H1 (cell line): ENCODE data around the gene CDCA7. TPM values are rescaled to one million over a fixed set of nuclear protein-coding genes. Genes with fewer than 3 reads are reported as not detected.

Experiments
- CTCF ChIA-PET: fragments of 300-600 bp; sonication (Branson Sonifier 250); formaldehyde crosslinking; loops from one replicate; lab custom pipeline; 2021; ENCODE audit not compliant: partially characterized antibody; lab: Charles Lee
- POLR2A ChIA-PET: fragments of 300-600 bp; sonication (Branson Sonifier 250); formaldehyde crosslinking; loops from one replicate; lab custom pipeline; 2021; ENCODE audit warnings: inconsistent platforms; ENCODE audit not compliant: partially characterized antibody; lab: Charles Lee
- DNase-seq, 2 experiments: peaks; one replicate each; pipeline versions ENCODE4 v3.0.0 to v3.0.0-alpha.2; 2010 to 2022; ENCODE audit warnings: low spot score in 2 of 2, low read depth in 1 of 2, mixed read lengths in 1 of 2
- FAIRE-seq: peaks from 2 replicates; lab custom pipeline; 2011; peaks lifted over from hg19 to GRCh38; lab: Jason Lieb, UNC
- H2AFZ ChIP-seq: 2 replicates; pipeline ENCODE4 v1.8.1; 2012; ENCODE audit warnings: low read length, inconsistent platforms
- H2AK5ac ChIP-seq: 2 replicates; pipeline ENCODE4 v1.6.1; 2013; ENCODE audit warnings: low read depth, low read length
- H2BK120ac ChIP-seq: replicated peaks from 2 replicates; pipeline ENCODE3; 2013; ENCODE audit warnings: low read depth, low read length, inconsistent platforms
- H2BK12ac ChIP-seq: 2 replicates; pipeline ENCODE4 v1.6.1; 2013; ENCODE audit warnings: low read depth, low read length
- H2BK15ac ChIP-seq: 2 replicates; pipeline ENCODE4 v1.6.1; 2013; ENCODE audit warnings: low read length
- H2BK20ac ChIP-seq: 2 replicates; pipeline ENCODE4 v1.6.1; 2013; ENCODE audit warnings: low read length
- H2BK5ac ChIP-seq: 2 replicates; pipeline ENCODE4 v1.6.1; 2013; ENCODE audit warnings: low read depth, low read length
- H3K14ac ChIP-seq: 2 replicates; pipeline ENCODE4 v1.6.1; 2013; ENCODE audit warnings: inconsistent platforms; ENCODE audit not compliant: insufficient read length
- H3K18ac ChIP-seq: 2 replicates; pipeline ENCODE4 v1.6.1; 2013; ENCODE audit warnings: low read length; ENCODE audit errors: extremely low read depth
- H3K23ac ChIP-seq: 2 replicates; pipeline ENCODE4 v1.6.1; 2013; ENCODE audit warnings: inconsistent platforms; ENCODE audit not compliant: insufficient read length
- H3K23me2 ChIP-seq: 2 replicates; pipeline ENCODE4 v1.6.1; 2013; ENCODE audit warnings: low read depth, low read length
- H3K27ac ChIP-seq: 2 replicates; pipeline ENCODE4 v1.6.1; 2011; ENCODE audit warnings: low read depth, low read length, inconsistent platforms
- H3K27me3 ChIP-seq, 4 experiments: replicated peaks in 1 of 4; 1 replicate in 1 of 4; 2 replicates in 3 of 4; pipeline versions ENCODE4 v1.6.1 to v1.8.1; 2011 to 2013; ENCODE audit warnings: low read length in 3 of 4, mild to moderate bottlenecking in 3 of 4, inconsistent platforms in 2 of 4, mixed read lengths in 2 of 4, moderate library complexity in 1 of 4; ENCODE audit not compliant: control insufficient read depth in 3 of 4, insufficient read depth in 3 of 4; ENCODE audit errors: extremely low read depth in 1 of 4
- H3K36me3 ChIP-seq, 4 experiments: 2 replicates each; pipeline versions ENCODE4 v1.6.1 to v1.8.1; 2011 to 2013; ENCODE audit warnings: mild to moderate bottlenecking in 4 of 4, low read length in 3 of 4, moderate library complexity in 2 of 4, control low read depth in 1 of 4, inconsistent platforms in 1 of 4; ENCODE audit not compliant: insufficient read depth in 4 of 4, control insufficient read depth in 2 of 4
- H3K4ac ChIP-seq: replicated peaks from 2 replicates; pipeline ENCODE3; 2013; ENCODE audit warnings: low read length, low read depth, mixed read lengths, inconsistent platforms; ENCODE audit not compliant: insufficient read length
- H3K4me1 ChIP-seq, 4 experiments: replicated peaks in 1 of 4; 1 replicate in 1 of 4; 2 replicates in 3 of 4; pipeline versions ENCODE4 v1.6.1 to v1.8.1; 2011 to 2013; ENCODE audit warnings: low read length in 3 of 4, inconsistent platforms in 2 of 4, mixed read lengths in 1 of 4; ENCODE audit not compliant: insufficient read depth in 4 of 4, control insufficient read depth in 3 of 4
- H3K4me2 ChIP-seq, 2 experiments: 2 replicates each; pipeline versions ENCODE4 v1.6.1 to v1.8.1; 2011 to 2013; ENCODE audit warnings: low read depth in 2 of 2, low read length in 2 of 2, control low read depth in 1 of 2, inconsistent platforms in 1 of 2, mild to moderate bottlenecking in 1 of 2; ENCODE audit not compliant: insufficient read depth in 1 of 2
- H3K4me3 ChIP-seq, 4 experiments: fragments of 200-600, 300-600 bp in 1 of 4; sonication (generic), shearing (Covaris generic), sonication (Bioruptor Twin) in 1 of 4; 2 replicates each; pipeline versions ENCODE4 v1.5.1 to v1.8.1; 2011 to 2016; ENCODE audit warnings: low read length in 4 of 4, low read depth in 3 of 4, control low read depth in 2 of 4, inconsistent platforms in 2 of 4, mild to moderate bottlenecking in 2 of 4, mixed read lengths in 1 of 4, moderate library complexity in 1 of 4; ENCODE audit not compliant: insufficient read depth in 2 of 4; ENCODE audit errors: extremely low read depth in 1 of 4
- H3K56ac ChIP-seq: replicated peaks from 2 replicates; pipeline ENCODE3; 2013; ENCODE audit warnings: low read depth, mild to moderate bottlenecking, mixed read lengths, low read length, inconsistent platforms; ENCODE audit not compliant: insufficient read length
- H3K79me1 ChIP-seq: 2 replicates; pipeline ENCODE4 v1.6.1; 2013; ENCODE audit warnings: low read depth, low read length, control low read depth
- H3K79me2 ChIP-seq, 2 experiments: 2 replicates each; pipeline versions ENCODE4 v1.6.1 to v1.8.1; 2012 to 2013; ENCODE audit warnings: low read length in 2 of 2, mild to moderate bottlenecking in 2 of 2, inconsistent platforms in 1 of 2; ENCODE audit not compliant: insufficient read depth in 2 of 2, control insufficient read depth in 1 of 2
- H3K9ac ChIP-seq, 4 experiments: replicated peaks in 1 of 4; 1 replicate in 1 of 4; 2 replicates in 3 of 4; pipeline versions ENCODE4 v1.6.1 to v1.8.1; 2011 to 2013; ENCODE audit warnings: low read depth in 3 of 4, low read length in 3 of 4, control low read depth in 2 of 4, mild to moderate bottlenecking in 2 of 4, moderate library complexity in 2 of 4, inconsistent platforms in 1 of 4; ENCODE audit errors: extremely low read depth in 1 of 4
- H3K9me3 ChIP-seq, 2 experiments: 2 replicates each; pipeline versions ENCODE4 v1.6.1 to v1.8.1; 2012 to 2013; ENCODE audit warnings: mild to moderate bottlenecking in 2 of 2, moderate library complexity in 2 of 2, control low read depth in 1 of 2, inconsistent platforms in 1 of 2, low read depth in 1 of 2, low read length in 1 of 2, mixed read lengths in 1 of 2; ENCODE audit not compliant: insufficient read depth in 2 of 2
- H4K20me1 ChIP-seq, 2 experiments: replicated peaks in 1 of 2; 2 replicates each; pipeline versions ENCODE3 to v1.8.1; 2011 to 2013; ENCODE audit warnings: inconsistent platforms in 2 of 2, low read length in 2 of 2, mild to moderate bottlenecking in 1 of 2; ENCODE audit not compliant: insufficient read depth in 2 of 2, control insufficient read depth in 1 of 2
- H4K5ac ChIP-seq: 2 replicates; pipeline ENCODE4 v1.6.1; 2013; ENCODE audit warnings: low read length, low read depth, mixed read lengths, inconsistent platforms; ENCODE audit not compliant: insufficient read length
- H4K8ac ChIP-seq: 2 replicates; pipeline ENCODE4 v1.8.0; 2013; ENCODE audit warnings: mild to moderate bottlenecking, moderate library complexity, low read length, inconsistent platforms; ENCODE audit not compliant: insufficient read depth; ENCODE audit errors: extremely low read depth
- H4K91ac ChIP-seq: replicated peaks from 2 replicates; pipeline ENCODE3; 2013; ENCODE audit warnings: low read length, mixed read lengths, inconsistent platforms; ENCODE audit not compliant: insufficient read length
- HDAC2 ChIP-seq, 2 experiments: fragments of 300-600 bp in 1 of 2; sonication (generic) in 1 of 2; IDR thresholded peaks; 2 replicates each; pipeline ENCODE4 v1.6.1; 2011 to 2012; ENCODE audit warnings: low read depth in 2 of 2, low read length in 2 of 2, mild to moderate bottlenecking in 2 of 2, moderate library complexity in 2 of 2, borderline replicate concordance in 1 of 2, inconsistent platforms in 1 of 2
- HDAC6 ChIP-seq: IDR thresholded peaks from one replicate; pipeline ENCODE4 v1.7.1; 2012; ENCODE audit warnings: low read depth, mild to moderate bottlenecking, inconsistent platforms, low read length, moderate library complexity
- SIRT6 ChIP-seq: IDR thresholded peaks from one replicate; pipeline ENCODE4 v1.7.1; 2012; ENCODE audit warnings: low read length, inconsistent platforms
- WGBS, 2 experiments: shearing (Covaris generic) in 1 of 2; methylation state at CpG; one replicate each; pipeline versions ENCODE4 v1.1.6 to v1.1.7; 2013 to 2015; ENCODE audit warnings: low lambda C conversion rate in 2 of 2, mixed read lengths in 2 of 2, inconsistent platforms in 1 of 2, low coverage in 1 of 2, missing lambda C conversion rate in 1 of 2; ENCODE audit not compliant: insufficient replicate concordance in 2 of 2, insufficient coverage in 1 of 2, insufficient read length in 1 of 2; ENCODE audit errors: extremely low coverage in 1 of 2, missing lambda C conversion rate in 1 of 2; 5-methylcytosine and 5-hydroxymethylcytosine counted together
- polyA plus RNA-seq, 7 experiments: library from polyadenylated mRNA; depleted of rRNA in 3 of 7; stranded (reverse) in 5 of 7; unstranded in 2 of 7; fragments of >200 nt in 5 of 7; fragments of 200-250 nt in 2 of 7; gene quantifications; 1 replicate in 5 of 7; 2 replicates in 1 of 7; 4 replicates in 1 of 7; pipeline versions ENCODE4 v1.2.1 to v1.2.3, GENCODE V29; 2011 to 2013; ENCODE audit warnings: missing spikeins in 2 of 7, mixed read lengths in 2 of 7
- total RNA-seq: library from RNA; stranded (reverse); fragmentation: NEBNext Ultra II Directional; extraction: Animal tissue kit (Norgen Biotek cat#: 25700); gene quantifications from 2 replicates; pipeline ENCODE4 v1.2.1, GENCODE V29; 2021

Gene CDCA7
- total and polyA plus RNA-seq, 2 of the 8 experiments (the other 6 are each of a cell fraction or from before 2014, with no cell fraction given) = 64.4 to 80.4 TPM

DNA sequence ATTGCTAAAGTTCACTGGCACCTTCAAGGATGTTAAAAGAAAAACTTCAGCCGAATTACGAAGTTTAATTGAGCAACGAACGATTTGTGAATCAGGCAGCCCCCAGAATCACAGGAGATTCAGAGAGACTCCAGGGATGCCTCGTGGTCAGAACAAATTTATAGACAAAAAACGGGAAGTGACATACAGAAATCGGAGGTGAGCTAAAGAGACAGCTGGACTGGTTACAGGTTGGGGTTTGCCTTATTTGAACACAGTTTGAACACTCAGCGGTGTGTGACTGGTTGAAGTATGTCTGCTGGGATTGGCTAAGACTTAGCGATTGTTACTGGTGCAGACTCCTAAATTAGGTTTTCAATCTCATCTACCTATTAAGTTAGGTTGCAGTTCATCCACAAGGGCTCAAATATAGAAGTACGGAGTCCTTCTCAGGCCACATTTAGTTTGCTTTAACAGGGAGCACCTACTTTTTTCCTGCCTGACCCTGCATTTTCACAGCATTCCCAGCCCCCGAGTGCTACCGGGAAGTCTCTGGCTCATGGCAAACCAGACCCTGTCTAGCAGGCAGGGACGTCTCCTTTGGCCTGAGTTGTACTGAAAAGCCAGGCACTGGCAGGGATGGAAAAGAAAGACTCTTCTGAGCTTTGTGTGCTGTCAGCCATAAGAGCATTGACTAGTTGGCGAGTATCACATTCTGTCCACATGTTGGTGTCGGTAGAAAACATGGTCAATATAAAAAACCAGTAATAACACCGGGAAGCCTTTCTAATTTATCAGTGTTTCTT lies 41.1 kb downstream of the CDCA7 start:
- Histone ChIP-seq H3K79me2 (no peaks in the 10 kb centered on the region), H3K79me1 (no peaks in the 10 kb centered on the region), H3K4me2 (no peak overlapping the region), H3K18ac (no peak overlapping the region), H3K9me3 (no peaks in the 10 kb centered on the region), H3K9ac (no peak overlapping the region), H3K27me3 (no peaks in the 10 kb centered on the region), H3K23me2 (no peaks in the 10 kb centered on the region), H3K4me3 (no peak overlapping the region), H3K23ac (no peak overlapping the region), H3K14ac (no peak overlapping the region), H2AK5ac (no peak overlapping the region), H2AFZ (peak overlapping the region; percentile 28; the same call in 1 of the 2 replicates), H2BK12ac (no peak overlapping the region), H2BK15ac (no peak overlapping the region), H2BK20ac (no peak overlapping the region), H4K8ac (no peak overlapping the region), H4K5ac (no peak overlapping the region), H4K20me1 (no peaks in the 10 kb centered on the region), H3K4me1 (peaks cover 2 to 12% (median 7%) of the 10 kb centered on the region in 4 experiments; a peak in 5 of 7 replicates), H3K27ac (no peak overlapping the region), H3K36me3 (no peaks in the 10 kb centered on the region), H2BK120ac (no peak overlapping the region), H4K91ac (no peak overlapping the region), H3K56ac (no peak overlapping the region), H3K4ac (no peak overlapping the region), H2BK5ac (no peak overlapping the region)
- DNase-seq = no peak
- ChIA-PET POLR2A (no interaction called here), CTCF (interaction anchor here (0.9 to 1.6 kb wide), 3 partner anchors 31 to 197 kb away, joined by 3 to 4 read pairs (median 3); no protein-coding TSS in a partner anchor)
- WGBS, 2 experiments = 90% methylated on average over 16 of the region's 16 CpGs; no CpG with 5 or more reads in 1 of the 2 experiments
- no peak for FAIRE-seq
- no peak for TF ChIP-seq HDAC2 (IDR thresholded peaks at IDR 0.05; ENCODE audit: borderline replicate concordance in 1 of 2, low read depth in 2 of 2, low read length in 2 of 2)
- no peak for TF ChIP-seq HDAC6
- no peak for TF ChIP-seq SIRT6
